RKO (cell line): ENCODE measurements around the gene SLC35A1.

Experiments used
- DNase-seq: peaks from one replicate; pipeline ENCODE4 v3.0.0-alpha.2; 2016; ENCODE audit warnings: low spot score

SLC35A1 gene

DNA sequence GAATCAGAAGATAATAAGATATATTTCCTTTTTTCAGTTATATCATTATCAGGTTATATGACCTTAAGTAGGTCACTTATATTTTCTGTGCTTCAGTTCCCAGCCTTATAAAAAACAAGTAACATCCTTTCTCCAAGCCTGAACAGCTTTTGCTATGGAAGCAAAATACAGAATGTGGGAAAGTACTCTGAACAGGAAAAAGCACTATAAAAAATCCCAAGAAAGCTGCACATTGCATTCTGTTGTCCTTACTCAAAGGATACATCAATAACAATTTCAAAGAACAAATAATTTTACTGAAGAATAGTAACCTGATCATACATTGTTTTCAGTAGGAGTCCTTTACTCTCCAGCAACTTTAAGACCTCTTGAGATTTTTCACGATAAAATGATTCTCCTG, 56.4 kb downstream of the SLC35A1 start:
- no peak for DNase-seq

DNA sequence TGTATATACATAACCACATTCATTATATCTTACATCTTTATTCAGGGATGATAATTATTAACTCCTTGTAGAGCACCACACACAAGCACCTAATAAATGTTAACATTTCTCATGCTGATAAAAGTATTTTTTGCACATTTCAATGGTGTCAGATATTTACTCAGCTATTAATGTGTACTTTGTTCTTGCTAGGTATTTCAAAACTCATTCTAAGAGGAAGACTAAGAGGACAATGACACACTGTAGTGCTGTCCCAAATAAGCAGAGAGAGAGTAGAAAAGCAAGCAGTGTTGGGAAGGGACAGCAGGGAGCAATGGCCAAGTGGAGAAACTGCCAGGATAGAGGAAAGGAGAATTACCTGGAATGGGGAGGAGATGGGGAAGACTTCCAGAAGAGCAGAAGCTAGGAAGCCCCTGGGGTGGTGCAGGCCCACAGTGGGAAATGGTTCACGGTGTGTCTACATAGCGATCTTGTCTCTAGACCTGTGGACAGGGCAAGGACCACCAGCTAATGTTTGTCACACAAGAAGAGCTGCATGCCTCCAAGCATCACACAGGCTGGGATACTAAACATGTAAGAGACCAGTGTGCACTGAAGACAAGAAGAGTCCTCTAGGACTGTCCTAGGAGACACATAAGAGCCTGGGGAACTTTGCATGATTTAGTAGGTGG, 61.7 kb downstream of the SLC35A1 start:
- no peak for DNase-seq

DNA sequence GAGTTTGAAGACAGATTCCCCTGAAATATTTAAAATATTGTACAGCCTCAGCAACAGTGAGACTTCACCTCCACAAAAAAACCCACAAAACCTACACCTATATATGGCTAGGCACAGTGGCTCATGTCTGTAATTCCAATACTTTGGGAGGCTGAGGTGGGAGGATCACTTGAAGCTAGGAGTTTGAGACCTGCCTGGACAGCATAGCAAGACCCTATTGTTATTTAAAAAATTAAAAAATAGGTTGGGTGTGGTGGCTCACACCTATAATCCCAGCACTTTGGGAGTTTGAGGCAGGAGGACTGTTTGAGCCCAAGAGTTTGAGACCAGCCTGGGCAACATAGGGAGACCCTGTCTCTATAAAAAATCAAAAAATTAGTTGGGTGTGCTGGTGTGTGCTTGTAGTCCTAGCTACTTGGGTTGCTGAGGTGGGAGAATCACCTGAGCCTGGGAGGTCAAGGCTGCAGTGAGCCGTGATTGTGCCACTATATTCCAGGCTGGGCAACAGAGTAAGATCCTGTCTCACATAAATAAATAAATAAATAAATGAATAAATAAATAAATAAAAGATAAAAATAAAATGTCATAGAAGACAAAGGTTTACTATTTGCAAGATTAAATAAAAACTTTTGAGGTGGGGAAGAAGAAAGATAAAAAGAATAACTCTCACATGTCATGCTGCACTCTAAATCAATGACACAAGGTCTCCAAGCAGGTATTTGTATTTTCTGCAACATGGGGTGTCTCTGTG, 65.9 kb downstream of the SLC35A1 start:
- no peak for DNase-seq

DNA sequence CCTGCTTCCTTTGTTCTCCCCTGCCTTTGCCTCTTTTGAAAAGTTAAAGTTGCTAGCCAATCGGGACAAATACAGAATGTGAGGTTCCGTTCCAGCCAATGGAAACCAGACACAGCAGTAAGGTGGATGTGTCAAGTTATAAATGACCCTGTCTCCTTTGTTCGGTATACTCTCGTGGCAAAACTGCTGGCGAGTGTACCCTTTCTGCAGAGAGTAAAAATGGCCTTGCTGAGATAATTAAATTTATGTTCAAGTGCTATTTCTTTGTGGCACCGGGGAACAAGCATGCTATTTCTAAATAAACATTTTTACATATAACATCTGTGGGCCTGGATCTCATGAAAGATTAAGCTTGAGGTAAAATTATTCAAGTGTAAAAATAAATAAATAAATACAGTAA, 66.8 kb downstream of the SLC35A1 start:
- no peak for DNase-seq

DNA sequence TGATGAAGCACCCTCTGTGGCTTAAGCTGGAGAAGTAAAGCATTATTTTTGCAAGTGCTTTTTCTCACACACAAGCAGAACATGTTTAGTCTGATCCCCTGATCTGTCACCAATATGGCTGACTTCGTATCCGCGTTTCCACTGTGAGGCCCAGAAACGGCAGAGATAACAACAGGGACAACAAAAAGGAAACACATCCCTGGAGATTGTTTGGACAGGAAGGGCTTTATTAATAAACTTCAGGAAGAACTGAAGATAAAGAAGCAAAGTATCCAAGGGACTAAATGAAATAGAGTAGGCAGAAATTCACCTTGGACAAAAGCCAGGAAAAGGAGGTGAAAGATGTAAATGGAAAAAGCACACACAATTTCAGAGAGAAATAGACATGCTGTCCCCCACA, 67.8 kb downstream of the SLC35A1 start:
- DNase-seq: no peak

DNA sequence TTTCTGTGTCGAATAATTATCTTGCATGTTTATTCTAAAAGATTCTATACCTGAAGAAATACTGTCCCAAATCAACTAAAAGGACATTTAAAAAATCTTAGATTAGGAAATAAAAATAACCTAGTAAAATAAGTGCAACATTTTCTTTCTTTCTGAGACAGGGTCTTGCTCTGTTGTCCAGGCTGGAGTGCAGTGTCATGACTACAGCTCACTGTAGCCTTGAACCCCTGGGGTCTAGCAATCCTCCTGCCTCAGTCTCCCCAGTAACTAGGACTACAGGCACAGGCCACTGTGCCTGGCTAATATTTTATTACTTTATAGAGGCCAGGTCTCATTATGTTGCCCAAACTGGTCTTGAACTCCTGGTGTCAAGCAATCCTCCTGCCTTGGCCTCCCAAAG, 68.3 kb downstream of the SLC35A1 start:
- DNase-seq: no peak

DNA sequence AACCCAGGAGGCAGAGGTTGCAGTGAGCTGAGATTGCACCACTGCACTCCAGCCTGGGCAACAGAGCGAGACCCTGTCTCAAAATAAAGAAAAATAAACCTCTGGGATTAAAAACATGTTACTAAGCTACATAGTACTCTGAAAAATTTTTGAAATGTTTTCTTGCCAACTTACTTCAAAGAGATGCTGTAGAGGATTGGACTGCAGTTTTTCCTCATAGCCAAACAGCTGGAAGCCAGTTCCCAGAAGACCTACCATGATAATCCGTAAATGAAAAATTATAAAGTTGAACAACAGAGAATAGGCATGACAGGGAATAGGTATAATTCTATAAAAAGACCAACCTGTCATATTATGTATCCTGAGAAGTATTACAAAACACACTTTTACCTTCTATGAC, 69.0 kb downstream of the SLC35A1 start:
- DNase-seq: no peak

DNA sequence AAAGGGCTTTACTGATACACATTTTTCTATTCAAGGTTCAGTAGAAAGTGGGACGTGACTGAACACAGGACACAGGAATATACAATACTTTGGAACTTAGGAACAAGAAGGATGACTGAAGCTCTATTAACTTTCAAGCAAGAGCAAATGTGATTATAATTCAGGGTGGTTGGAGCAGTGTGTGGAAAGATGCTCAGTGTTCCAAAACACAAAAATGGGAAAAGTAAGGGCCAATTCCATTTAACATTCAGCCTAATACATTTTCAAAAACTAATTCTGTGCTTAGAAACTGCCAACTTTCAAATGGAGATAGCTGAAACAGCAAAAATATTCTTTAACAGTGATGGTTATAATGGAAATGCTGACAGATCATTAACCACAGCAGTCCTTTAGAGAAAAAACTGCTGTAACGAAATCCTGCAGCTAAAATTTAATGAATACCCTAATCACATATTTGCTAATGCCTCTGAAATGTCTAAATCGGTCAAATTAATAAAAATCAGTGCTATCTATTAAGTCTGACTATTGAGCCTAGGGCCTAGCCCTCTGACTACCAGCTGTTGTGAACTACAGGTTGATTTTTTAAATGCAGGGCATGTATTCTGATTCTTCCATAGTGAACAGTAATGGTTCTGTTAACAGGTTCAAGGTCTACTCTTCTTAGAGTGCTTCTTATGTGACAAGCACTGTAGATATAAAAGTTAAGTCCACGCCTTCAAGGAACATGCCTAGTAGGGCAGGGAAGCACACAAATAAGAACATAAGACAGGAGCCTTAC, 71.1 kb downstream of the SLC35A1 start:
- no peak for DNase-seq

DNA sequence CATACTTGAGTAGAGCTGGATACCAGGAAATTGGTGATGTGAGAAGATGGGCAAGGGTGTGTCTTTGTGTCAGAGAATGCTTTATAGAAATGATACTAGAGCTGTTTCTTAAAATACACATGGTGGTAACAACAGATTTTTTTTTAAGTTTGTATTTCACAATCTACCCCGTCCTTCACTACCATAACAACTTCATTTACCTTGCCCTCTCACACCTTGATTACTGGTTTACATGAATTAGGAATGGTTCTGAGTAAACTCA, 71.6 kb downstream of the SLC35A1 start:
- DNase-seq: no peak

DNA sequence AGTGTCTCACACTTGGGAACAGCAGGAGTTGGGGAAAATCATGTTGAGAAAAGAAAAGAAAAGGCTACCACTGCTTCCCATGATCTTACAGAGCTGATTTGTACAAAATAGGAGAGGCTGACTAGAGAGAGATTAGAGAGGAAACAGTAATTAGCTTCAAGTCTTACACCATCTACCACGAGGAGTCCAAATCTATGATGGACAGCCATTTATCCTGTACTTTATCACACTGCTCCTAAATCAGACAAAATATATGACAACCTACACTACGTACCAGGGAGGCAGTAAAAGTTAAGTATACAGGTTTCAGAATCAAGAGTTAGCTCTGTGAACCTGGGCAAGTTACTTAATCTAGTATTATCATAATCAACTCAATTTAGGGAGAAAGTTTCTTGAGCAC, 79.0 kb downstream of the SLC35A1 start:
- no peak for DNase-seq

DNA sequence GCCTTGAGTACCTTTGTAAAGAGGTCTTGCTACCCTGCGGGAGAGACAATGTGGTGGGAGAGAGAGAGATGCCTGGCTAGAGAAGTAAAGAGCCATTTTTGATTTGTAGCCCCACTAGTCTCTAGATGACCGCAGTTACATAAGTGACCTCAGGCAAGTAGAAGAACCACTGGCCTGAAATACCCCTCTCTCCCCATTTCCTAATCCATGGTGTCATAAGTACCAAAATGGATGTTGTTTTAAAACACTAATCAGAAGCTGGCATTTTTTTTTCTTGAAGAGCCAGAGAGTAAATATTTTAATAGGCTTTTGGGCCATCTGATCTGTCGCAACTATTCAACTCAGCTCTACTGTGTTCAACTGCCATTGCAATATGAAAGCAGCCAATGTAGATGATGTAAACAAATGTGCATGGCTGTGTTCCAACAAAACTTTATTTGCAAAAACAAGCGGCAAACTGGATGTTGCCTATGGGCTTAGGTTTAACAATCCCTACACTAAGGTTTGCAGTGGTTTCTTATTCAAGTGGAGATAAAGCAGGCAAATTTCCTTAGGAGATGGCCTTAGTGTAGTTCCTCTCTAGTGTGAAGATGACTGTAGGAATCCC, 80.5 kb downstream of the SLC35A1 start:
- DNase-seq: no peak

DNA sequence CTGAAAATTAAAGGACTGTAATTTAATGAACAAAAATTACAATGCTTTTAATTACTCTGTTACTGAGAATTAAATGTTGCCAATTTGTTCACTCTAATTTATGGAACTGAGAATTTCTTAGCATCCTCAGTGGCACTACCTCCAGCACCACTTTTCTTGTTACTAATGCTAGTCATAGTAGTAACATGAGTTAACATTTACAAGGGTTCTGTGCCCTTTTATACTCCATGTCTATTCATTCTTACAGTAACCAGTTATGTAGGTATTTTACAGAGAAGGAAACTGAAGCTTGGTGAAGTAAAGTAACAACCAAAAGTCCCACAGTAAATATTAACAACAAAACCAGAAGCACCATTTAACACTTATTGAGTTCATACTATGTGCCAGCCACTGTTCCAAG, 82.7 kb downstream of the SLC35A1 start:
- no peak for DNase-seq

DNA sequence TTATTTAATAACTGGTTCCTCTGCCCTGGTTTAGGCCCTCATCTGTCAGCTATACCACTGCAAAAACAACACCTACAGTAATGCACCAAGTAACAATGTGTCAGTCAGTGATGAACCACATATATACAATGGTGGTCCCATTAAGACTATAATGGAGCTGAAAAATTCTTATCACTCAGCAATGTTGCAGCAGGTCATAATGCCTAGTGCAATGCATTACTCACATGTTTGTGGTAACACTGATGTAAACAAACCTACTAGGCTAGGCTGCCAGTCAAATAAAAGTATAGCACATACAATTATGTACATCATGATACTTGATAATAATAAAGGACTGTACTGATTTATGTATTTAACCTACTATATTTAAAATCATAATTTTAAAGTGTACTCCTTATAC, 85.7 kb downstream of the SLC35A1 start:
- DNase-seq: no peak

DNA sequence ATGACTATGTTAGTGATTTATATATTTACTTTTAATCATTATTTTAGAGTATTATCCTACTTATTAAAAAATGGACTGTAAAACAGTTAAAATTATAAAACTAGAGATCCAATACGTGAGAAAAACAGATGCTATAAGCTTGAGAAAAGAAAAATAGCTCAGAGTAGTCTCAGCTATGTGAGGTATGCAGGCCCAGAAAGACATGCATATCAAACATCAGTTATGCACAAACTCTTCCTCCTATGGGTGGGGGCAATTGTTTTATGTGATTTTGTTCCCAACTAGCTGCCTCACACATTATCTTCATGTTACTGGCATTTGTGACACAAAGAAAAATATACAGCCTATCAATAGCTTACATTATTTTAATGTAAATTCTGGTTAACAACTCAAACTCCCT, 88.2 kb downstream of the SLC35A1 start:
- no peak for DNase-seq
